ENCODE results near the gene TMEM217.

The TMEM217 gene

GRCh38 chr6:37289931-37290330, 32.0 kb upstream of the TMEM217 start:
- Mint-ChIP-seq H3K9me3 (no peaks in the 10 kb centered on the region), H3K27ac (ENCODE audit: low read depth) (peak overlapping the region; percentile 73), H3K4me1 (peaks cover 29% of the 10 kb centered on the region), H3K4me3 (no peak overlapping the region), H3K27me3 (no peaks in the 10 kb centered on the region), H3K36me3 (ENCODE audit: insufficient read depth) (peaks cover 27% of the 10 kb centered on the region)
- no peak for DNase-seq (ENCODE audit: low spot score in 2 of 2)
- peak; percentile 83 for ATAC-seq (replicated peaks; ENCODE audit: extremely low read depth, poor library complexity, severe bottlenecking)

DNA sequence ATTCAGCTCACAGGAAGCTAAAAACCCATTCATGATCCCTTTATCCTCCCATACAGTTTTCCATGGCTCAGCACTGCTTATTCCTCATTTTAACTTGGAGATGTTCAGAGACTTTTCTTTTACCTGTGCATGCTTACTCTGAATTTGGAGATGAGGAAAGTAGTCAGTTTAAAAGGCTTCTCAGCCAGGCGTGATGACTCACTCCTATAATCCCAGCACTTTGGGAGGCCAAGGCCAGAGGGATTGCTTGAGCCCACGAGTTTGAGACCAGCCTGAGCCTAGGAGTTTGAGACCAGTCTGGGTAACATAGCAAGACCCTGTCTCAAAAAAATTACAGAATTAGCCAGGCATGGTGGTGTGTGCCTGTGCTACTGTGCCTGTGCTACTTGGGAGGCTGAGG, 30.3 kb upstream of the TMEM217 start:
- Mint-ChIP-seq H3K27ac (ENCODE audit: low read depth) (no peak overlapping the region), H3K9me3 (no peaks in the 10 kb centered on the region), H3K4me1 (peaks cover 29% of the 10 kb centered on the region), H3K4me3 (no peak overlapping the region), H3K36me3 (ENCODE audit: insufficient read depth) (peaks cover 34% of the 10 kb centered on the region), H3K27me3 (no peaks in the 10 kb centered on the region)
- DNase-seq (ENCODE audit: low spot score in 2 of 2) (no peak), ATAC-seq (replicated peaks; ENCODE audit: extremely low read depth, poor library complexity, severe bottlenecking) (no peak)

- no peak overlapping the region for H3K27ac Mint-ChIP-seq (ENCODE audit: low read depth)
- no peak overlapping the region for H3K4me3 Mint-ChIP-seq
- H3K4me1 Mint-ChIP-seq, result peaks cover 29% of the 10 kb centered on the region
- no peaks in the 10 kb centered on the region for H3K9me3 Mint-ChIP-seq
- no peak for ATAC-seq (replicated peaks; ENCODE audit: extremely low read depth, poor library complexity, severe bottlenecking)
- no peak for DNase-seq (ENCODE audit: low spot score in 2 of 2)
- no peaks in the 10 kb centered on the region for H3K27me3 Mint-ChIP-seq
- peaks cover 35% of the 10 kb centered on the region for H3K36me3 Mint-ChIP-seq (ENCODE audit: insufficient read depth)
Observed at GRCh38 chr6:37287519-37288157, 29.7 kb upstream of the TMEM217 start.

GRCh38 chr6:37285861-37286311, 27.9 kb upstream of the TMEM217 start:
- ATAC-seq (replicated peaks; ENCODE audit: extremely low read depth, poor library complexity, severe bottlenecking) (no peak), DNase-seq (ENCODE audit: low spot score in 2 of 2) (no peak)
- Mint-ChIP-seq H3K4me3 (no peak overlapping the region), H3K36me3 (ENCODE audit: insufficient read depth) (peaks cover 34% of the 10 kb centered on the region), H3K4me1 (peaks cover 22% of the 10 kb centered on the region), H3K27me3 (no peaks in the 10 kb centered on the region), H3K9me3 (no peaks in the 10 kb centered on the region), H3K27ac (ENCODE audit: low read depth) (no peak overlapping the region)

DNA sequence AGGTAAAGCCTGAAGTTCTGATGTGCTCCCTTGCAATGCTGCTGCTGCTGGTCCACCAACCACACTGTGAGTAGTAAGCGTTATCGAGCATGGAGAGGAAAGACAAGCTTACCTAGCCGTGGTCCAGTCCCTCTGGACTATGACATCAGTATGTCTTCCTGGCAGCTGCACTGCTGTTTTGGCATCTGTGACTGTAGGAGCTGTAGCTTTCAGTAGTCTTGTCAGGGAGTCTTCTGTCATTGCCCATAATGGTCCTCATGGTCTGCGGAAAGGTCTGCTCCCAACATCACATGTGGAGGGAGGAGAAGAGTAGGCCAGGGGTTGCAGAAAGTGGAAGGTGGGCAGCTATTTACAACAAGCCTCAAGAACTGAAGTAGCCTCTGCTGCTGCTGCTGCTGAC, 26.8 kb upstream of the TMEM217 start:
- peaks cover 21% of the 10 kb centered on the region for H3K4me1 Mint-ChIP-seq
- no peak overlapping the region for H3K27ac Mint-ChIP-seq (ENCODE audit: low read depth)
- peaks cover 34% of the 10 kb centered on the region for H3K36me3 Mint-ChIP-seq (ENCODE audit: insufficient read depth)
- ATAC-seq (replicated peaks; ENCODE audit: extremely low read depth, poor library complexity, severe bottlenecking) (no peak), DNase-seq (ENCODE audit: low spot score in 2 of 2) (no peak)
- no peak overlapping the region for H3K4me3 Mint-ChIP-seq
- H3K27me3 Mint-ChIP-seq, result no peaks in the 10 kb centered on the region
- no peaks in the 10 kb centered on the region for H3K9me3 Mint-ChIP-seq

- ATAC-seq (replicated peaks; ENCODE audit: extremely low read depth, poor library complexity, severe bottlenecking) (no peak), DNase-seq (ENCODE audit: low spot score in 2 of 2) (no peak)
- Mint-ChIP-seq H3K27ac (ENCODE audit: low read depth) (no peak overlapping the region), H3K4me3 (no peak overlapping the region), H3K4me1 (peaks cover 14% of the 10 kb centered on the region), H3K36me3 (ENCODE audit: insufficient read depth) (peaks cover 32% of the 10 kb centered on the region), H3K9me3 (no peaks in the 10 kb centered on the region), H3K27me3 (no peaks in the 10 kb centered on the region)
Observed at GRCh38 chr6:37283671-37284151, 25.8 kb upstream of the TMEM217 start.

DNA sequence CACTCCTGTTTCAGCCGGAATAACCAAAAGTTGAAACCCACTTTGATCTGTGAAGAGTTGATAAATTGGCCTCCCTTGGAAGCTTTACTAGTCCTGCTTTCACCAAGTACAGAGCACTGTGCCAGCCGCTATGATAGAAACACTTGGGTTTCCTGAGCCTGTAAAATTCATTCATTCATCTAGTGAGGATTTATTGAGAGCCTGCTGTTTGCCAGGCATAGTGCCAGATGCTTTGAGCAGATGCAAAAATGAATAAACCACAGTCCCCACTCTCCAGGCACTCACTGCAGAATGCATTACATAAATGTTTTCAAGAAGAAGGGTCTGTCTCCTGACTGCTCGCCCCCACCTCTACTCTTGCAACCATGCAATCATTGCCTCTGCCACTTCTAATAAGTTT, 25.3 kb upstream of the TMEM217 start:
- no peak overlapping the region for H3K27ac Mint-ChIP-seq (ENCODE audit: low read depth)
- H3K9me3 Mint-ChIP-seq, result no peaks in the 10 kb centered on the region
- no peaks in the 10 kb centered on the region for H3K27me3 Mint-ChIP-seq
- ATAC-seq (replicated peaks; ENCODE audit: extremely low read depth, poor library complexity, severe bottlenecking), result no peak
- peaks cover 32% of the 10 kb centered on the region for H3K36me3 Mint-ChIP-seq (ENCODE audit: insufficient read depth)
- H3K4me1 Mint-ChIP-seq, result peaks cover 14% of the 10 kb centered on the region
- no peak for DNase-seq (ENCODE audit: low spot score in 2 of 2)
- no peak overlapping the region for H3K4me3 Mint-ChIP-seq

DNA sequence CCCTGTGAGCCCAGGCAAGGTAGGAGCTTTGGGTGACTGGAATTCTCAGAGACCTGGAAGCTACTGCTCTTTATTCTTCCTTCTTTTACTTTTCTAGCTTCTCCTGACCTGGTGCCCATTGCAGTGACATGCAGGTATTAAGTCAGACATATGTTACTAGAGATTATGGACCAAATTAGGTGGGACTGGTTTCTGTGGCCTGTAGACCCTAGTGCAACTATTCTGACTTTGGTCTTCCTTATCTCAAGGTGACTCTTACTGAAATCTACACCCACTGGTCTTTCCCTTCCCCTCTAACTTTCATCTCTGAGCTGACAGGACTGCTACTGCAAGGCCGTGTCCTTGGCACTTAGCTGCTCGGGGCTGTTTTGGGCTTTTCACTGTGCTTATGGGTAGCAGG, 24.4 kb upstream of the TMEM217 start:
- ATAC-seq (replicated peaks; ENCODE audit: extremely low read depth, poor library complexity, severe bottlenecking), result no peak
- H3K36me3 Mint-ChIP-seq (ENCODE audit: insufficient read depth), result peaks cover 30% of the 10 kb centered on the region
- no peak for DNase-seq (ENCODE audit: low spot score in 2 of 2)
- no peaks in the 10 kb centered on the region for H3K27me3 Mint-ChIP-seq
- H3K4me1 Mint-ChIP-seq, result peaks cover 8% of the 10 kb centered on the region
- H3K9me3 Mint-ChIP-seq, result no peaks in the 10 kb centered on the region
- no peak overlapping the region for H3K4me3 Mint-ChIP-seq
- no peak overlapping the region for H3K27ac Mint-ChIP-seq (ENCODE audit: low read depth)

- Mint-ChIP-seq H3K27me3 (no peaks in the 10 kb centered on the region), H3K27ac (ENCODE audit: low read depth) (no peak overlapping the region), H3K9me3 (no peaks in the 10 kb centered on the region), H3K4me3 (no peak overlapping the region), H3K4me1 (peaks cover 21% of the 10 kb centered on the region), H3K36me3 (ENCODE audit: insufficient read depth) (peaks cover 15% of the 10 kb centered on the region)
- ATAC-seq (replicated peaks; ENCODE audit: extremely low read depth, poor library complexity, severe bottlenecking) (no peak), DNase-seq (ENCODE audit: low spot score in 2 of 2) (no peak)
Observed at GRCh38 chr6:37280162-37280887, 22.4 kb upstream of the TMEM217 start.

GRCh38 chr6:37279366-37280134, 21.6 kb upstream of the TMEM217 start:
- Mint-ChIP-seq H3K4me1 (peaks cover 21% of the 10 kb centered on the region), H3K27me3 (no peaks in the 10 kb centered on the region), H3K4me3 (no peak overlapping the region), H3K9me3 (no peaks in the 10 kb centered on the region), H3K27ac (ENCODE audit: low read depth) (no peak overlapping the region), H3K36me3 (ENCODE audit: insufficient read depth) (peaks cover 13% of the 10 kb centered on the region)
- no peak for ATAC-seq (replicated peaks; ENCODE audit: extremely low read depth, poor library complexity, severe bottlenecking)
- DNase-seq (ENCODE audit: low spot score in 2 of 2), result no peak

GRCh38 chr6:37277001-37277409, 19.1 kb upstream of the TMEM217 start:
- Mint-ChIP-seq H3K36me3 (ENCODE audit: insufficient read depth) (peaks cover 3% of the 10 kb centered on the region), H3K27me3 (no peaks in the 10 kb centered on the region), H3K27ac (ENCODE audit: low read depth) (no peak overlapping the region), H3K4me1 (peaks cover 36% of the 10 kb centered on the region), H3K9me3 (no peaks in the 10 kb centered on the region), H3K4me3 (no peak overlapping the region)
- ATAC-seq (replicated peaks; ENCODE audit: extremely low read depth, poor library complexity, severe bottlenecking) (no peak), DNase-seq (ENCODE audit: low spot score in 2 of 2) (no peak)

DNA sequence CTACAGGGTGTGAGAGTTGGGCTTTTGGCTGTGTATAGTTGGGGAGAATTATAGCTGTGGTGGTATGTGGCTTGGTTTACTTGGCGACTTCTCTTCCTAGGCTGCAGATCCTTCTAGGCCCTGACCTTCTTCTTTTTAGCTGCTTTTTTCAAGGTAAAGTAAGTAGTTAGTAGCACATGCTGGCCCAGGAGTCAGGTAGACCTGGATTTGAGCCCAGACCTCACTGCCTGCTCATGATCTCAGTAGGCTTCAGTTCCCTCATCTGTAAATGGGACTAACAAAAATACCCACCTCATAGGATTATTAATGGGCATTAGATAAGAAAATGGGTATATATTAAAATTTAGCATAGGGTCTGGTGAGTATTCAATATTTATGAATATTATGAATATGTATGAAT, 17.4 kb upstream of the TMEM217 start:
- ATAC-seq (replicated peaks; ENCODE audit: extremely low read depth, poor library complexity, severe bottlenecking), result no peak
- Mint-ChIP-seq H3K27me3 (no peaks in the 10 kb centered on the region), H3K9me3 (no peaks in the 10 kb centered on the region), H3K4me1 (peaks cover 36% of the 10 kb centered on the region), H3K4me3 (no peak overlapping the region), H3K27ac (ENCODE audit: low read depth) (no peak overlapping the region), H3K36me3 (ENCODE audit: insufficient read depth) (peaks cover 3% of the 10 kb centered on the region)
- no peak for DNase-seq (ENCODE audit: low spot score in 2 of 2)
